Activated T-helper 1 cell treated with anti-CD3 and anti-CD28 coated beads, Interleukin-12 subunit alpha, Interleukin-12 subunit beta, Interleukin-2, Interleukin-4 antibody, amounts not matched to agents 30 ng/mL and 10 ng/mL and 1 ng/mL, durations not matched to agents 14 hours and 24 hours and 36 hours (primary cell): ENCODE measurements around the gene CCDC126. TPM values are rescaled to one million over a fixed set of nuclear protein-coding genes. Genes with fewer than 3 reads are reported as not detected.
"Not testable (repeated sequence)": the region's sequence is repeated elsewhere in the genome, so short reads cannot be mapped to it uniquely, and the experiment has no call there.

Experiments
- DNase-seq: peaks from one replicate; pipeline ENCODE4 v3.0.0; 2021; ENCODE audit warnings: low spot score
- H3K27ac Mint-ChIP-seq: one replicate; pipeline ENCODE4 v1.8.0; 2021; ENCODE audit warnings: mild to moderate bottlenecking, mixed read lengths
- H3K27me3 Mint-ChIP-seq: one replicate; pipeline ENCODE4 v1.8.0; 2022; ENCODE audit warnings: mild to moderate bottlenecking, moderate library complexity, mixed read lengths; ENCODE audit not compliant: insufficient read depth
- H3K36me3 Mint-ChIP-seq: one replicate; pipeline ENCODE4 v1.8.0; 2021; ENCODE audit warnings: low read depth, mixed read lengths
- H3K4me1 Mint-ChIP-seq: one replicate; pipeline ENCODE4 v1.8.0; 2021; ENCODE audit warnings: low read depth, mixed read lengths
- H3K4me3 Mint-ChIP-seq: one replicate; pipeline ENCODE4 v1.8.0; 2021; ENCODE audit warnings: mild to moderate bottlenecking, moderate library complexity, mixed read lengths
- H3K9me3 Mint-ChIP-seq: one replicate; pipeline ENCODE4 v1.8.0; 2021; ENCODE audit warnings: mixed read lengths
- intact Hi-C: fragments of 100-400 bp; cut with micrococcal nuclease; formaldehyde crosslinking; loops from one replicate; pipeline ENCODE4 v1.15.1; 2024
- total RNA-seq: library from RNA; stranded (reverse); gene quantifications from 2 replicates; pipeline ENCODE4 v1.2.3, GENCODE V29; 2022

The CCDC126 gene
- total RNA-seq: 8.2 and 10.7 TPM in 2 replicates

- peak; percentile 75 for DNase-seq
- peak within 1 kb of the TSS; percentile 89 for H3K27ac Mint-ChIP-seq
- peaks cover 63% of the 10 kb centered on the region for H3K4me1 Mint-ChIP-seq
- peak within 1 kb of the TSS; percentile 93 for H3K4me3 Mint-ChIP-seq
- intact Hi-C loops: loop anchor here (1.0 to 10.0 kb wide), 7 partner anchors 123 to 1527 kb away; partner anchors contain the start of genes CYCS and NUP42
- H3K9me3 Mint-ChIP-seq: peaks cover 3% of the 10 kb centered on the region
- peaks cover 2% of the 10 kb centered on the region for H3K27me3 Mint-ChIP-seq
- peaks cover 7% of the 10 kb centered on the region for H3K36me3 Mint-ChIP-seq
Measured at GRCh38 chr7:23597094-23598091, at the start of gene CCDC126. Gene CCDC126, plus strand, starts transcription at chr7:23597382. Its CDS starts 13,934 bp downstream, at chr7:23611316.

GRCh38 chr7:23547662-23548061 is 49.5 kb upstream of the CCDC126 start:
- Mint-ChIP-seq H3K9me3 (no peaks in the 10 kb centered on the region), H3K36me3 (no peaks in the 10 kb centered on the region), H3K27ac (no peak overlapping the region), H3K4me3 (no peak overlapping the region), H3K4me1 (peaks cover 21% of the 10 kb centered on the region), H3K27me3 (peaks cover 2% of the 10 kb centered on the region)
- intact Hi-C loops: loop anchor here (1.0 to 10.0 kb wide), 8 partner anchors 17 to 1027 kb away; partner anchors contain the start of genes FAM221A, PALS2 and TRA2A
- DNase-seq: no peak

GRCh38 chr7:23558303-23558702 is 38.9 kb upstream of the CCDC126 start:
- DNase-seq: no peak
- intact Hi-C loops: no loop called here
- H3K4me3 Mint-ChIP-seq: no peak overlapping the region
- no peak overlapping the region for H3K27ac Mint-ChIP-seq
- no peaks in the 10 kb centered on the region for H3K9me3 Mint-ChIP-seq
- H3K27me3 Mint-ChIP-seq: peaks cover 12% of the 10 kb centered on the region
- no peaks in the 10 kb centered on the region for H3K4me1 Mint-ChIP-seq
- H3K36me3 Mint-ChIP-seq: no peaks in the 10 kb centered on the region

- Mint-ChIP-seq H3K27me3 (peaks cover 6% of the 10 kb centered on the region), H3K36me3 (no peaks in the 10 kb centered on the region)
Measured at GRCh38 chr7:23570592-23571200, 26.5 kb upstream of the CCDC126 start.

GRCh38 chr7:23581975-23582374 is 15.2 kb upstream of the CCDC126 start:
- intact Hi-C loops, H3K4me3 Mint-ChIP-seq, H3K27me3 Mint-ChIP-seq, H3K4me1 Mint-ChIP-seq, H3K36me3 Mint-ChIP-seq, DNase-seq, H3K9me3 Mint-ChIP-seq, H3K27ac Mint-ChIP-seq: not testable (repeated sequence)

More at GRCh38 chr7:23570592-23571200, 26.5 kb upstream of the CCDC126 start:
- peak; percentile 48 for DNase-seq
- no peaks in the 10 kb centered on the region for H3K9me3 Mint-ChIP-seq
- peaks cover 5% of the 10 kb centered on the region for H3K4me1 Mint-ChIP-seq
- no peak overlapping the region for H3K27ac Mint-ChIP-seq
- intact Hi-C loops: loop anchor here (1.0 to 5.0 kb wide), 6 partner anchors 23 to 1095 kb away; partner anchors contain the start of gene NUP42
- H3K4me3 Mint-ChIP-seq: no peak overlapping the region

- H3K9me3 Mint-ChIP-seq, H3K27ac Mint-ChIP-seq, H3K4me1 Mint-ChIP-seq, H3K27me3 Mint-ChIP-seq, intact Hi-C loops, H3K36me3 Mint-ChIP-seq, DNase-seq, H3K4me3 Mint-ChIP-seq: not testable (repeated sequence)
Measured at GRCh38 chr7:23585304-23585703, 11.9 kb upstream of the CCDC126 start.

- no peak overlapping the region for H3K27ac Mint-ChIP-seq
- H3K36me3 Mint-ChIP-seq: no peaks in the 10 kb centered on the region
- intact Hi-C loops: no loop called here
- no peaks in the 10 kb centered on the region for H3K9me3 Mint-ChIP-seq
- DNase-seq: no peak
- no peaks in the 10 kb centered on the region for H3K27me3 Mint-ChIP-seq
- H3K4me1 Mint-ChIP-seq: no peaks in the 10 kb centered on the region
- no peak overlapping the region for H3K4me3 Mint-ChIP-seq
Measured at GRCh38 chr7:23586159-23586558, 11.0 kb upstream of the CCDC126 start.

GRCh38 chr7:23590529-23590928 is 6.7 kb upstream of the CCDC126 start:
- peaks cover 25% of the 10 kb centered on the region for H3K4me1 Mint-ChIP-seq
- intact Hi-C loops: loop anchor here (10.0 kb wide), 1 partner anchor 1504 kb away; no protein-coding TSS in a partner anchor
- H3K27ac Mint-ChIP-seq: no peak overlapping the region

GRCh38 chr7:23593706-23594105 is 3.5 kb upstream of the CCDC126 start:
- peak overlapping the region; percentile 81 for H3K27ac Mint-ChIP-seq
- DNase-seq: no peak
- peaks cover 47% of the 10 kb centered on the region for H3K4me1 Mint-ChIP-seq
- no peak overlapping the region for H3K4me3 Mint-ChIP-seq
- intact Hi-C loops: loop anchor here (1.0 to 10.0 kb wide), 3 partner anchors 47 to 1501 kb away; no protein-coding TSS in a partner anchor
- H3K27me3 Mint-ChIP-seq: peaks cover 2% of the 10 kb centered on the region
- H3K36me3 Mint-ChIP-seq: peaks cover 3% of the 10 kb centered on the region
- peaks cover 3% of the 10 kb centered on the region for H3K9me3 Mint-ChIP-seq

More at GRCh38 chr7:23590529-23590928, 6.7 kb upstream of the CCDC126 start:
- H3K36me3 Mint-ChIP-seq: no peaks in the 10 kb centered on the region
- no peak overlapping the region for H3K4me3 Mint-ChIP-seq
- DNase-seq: no peak
- H3K9me3 Mint-ChIP-seq: peaks cover 3% of the 10 kb centered on the region
- no peaks in the 10 kb centered on the region for H3K27me3 Mint-ChIP-seq

GRCh38 chr7:23594879-23595604 is 2.1 kb upstream of the CCDC126 start:
- peaks cover 3% of the 10 kb centered on the region for H3K9me3 Mint-ChIP-seq
- H3K4me3 Mint-ChIP-seq: peak overlapping the region; percentile 62
- H3K36me3 Mint-ChIP-seq: peaks cover 4% of the 10 kb centered on the region
- H3K4me1 Mint-ChIP-seq: peaks cover 55% of the 10 kb centered on the region
- H3K27me3 Mint-ChIP-seq: peaks cover 2% of the 10 kb centered on the region
- DNase-seq: peak; percentile 39
- intact Hi-C loops: loop anchor here (1.0 to 10.0 kb wide), 13 partner anchors 25 to 1656 kb away; partner anchors contain the start of genes FAM221A and TRA2A
- H3K27ac Mint-ChIP-seq: peak overlapping the region; percentile 55

- no peak for DNase-seq
- H3K27ac Mint-ChIP-seq: peak overlapping the region; percentile 19
- intact Hi-C loops: loop anchor here (5.0 to 10.0 kb wide), 4 partner anchors 979 to 1497 kb away; no protein-coding TSS in a partner anchor
- peaks cover 9% of the 10 kb centered on the region for H3K36me3 Mint-ChIP-seq
- peaks cover 62% of the 10 kb centered on the region for H3K4me1 Mint-ChIP-seq
- peaks cover 3% of the 10 kb centered on the region for H3K9me3 Mint-ChIP-seq
- H3K4me3 Mint-ChIP-seq: peak overlapping the region; percentile 93
- H3K27me3 Mint-ChIP-seq: peaks cover 2% of the 10 kb centered on the region
Measured at GRCh38 chr7:23598296-23598695, 1.1 kb downstream of the CCDC126 start.

- Mint-ChIP-seq H3K36me3 (peaks cover 9% of the 10 kb centered on the region), H3K27me3 (peaks cover 2% of the 10 kb centered on the region), H3K27ac (no peak overlapping the region), H3K4me3 (no peak overlapping the region), H3K4me1 (peaks cover 49% of the 10 kb centered on the region), H3K9me3 (no peaks in the 10 kb centered on the region)
- intact Hi-C loops: no loop called here
- no peak for DNase-seq
Measured at GRCh38 chr7:23600236-23600635, 3.1 kb downstream of the CCDC126 start.
